ENCODE results near the gene PPM1D.

GRCh38 chr17:60645918-60646523, 46.0 kb downstream of the PPM1D start:
- no peak for TF ChIP-seq CTCF (conservative IDR thresholded peaks at IDR 0.05; ENCODE audit: low read length)
- no peak for TF ChIP-seq EZH2phosphoT487 (IDR thresholded peaks at IDR 0.05; ENCODE audit: borderline replicate concordance, low read depth, low read length)
